ENCODE measurements around the gene GBX1. TPM values are rescaled to one million over a fixed set of nuclear protein-coding genes. Genes with fewer than 3 reads are reported as not detected.

GBX1 gene
- total RNA-seq, 2 experiments from 2014 or later, result not detected

DNA sequence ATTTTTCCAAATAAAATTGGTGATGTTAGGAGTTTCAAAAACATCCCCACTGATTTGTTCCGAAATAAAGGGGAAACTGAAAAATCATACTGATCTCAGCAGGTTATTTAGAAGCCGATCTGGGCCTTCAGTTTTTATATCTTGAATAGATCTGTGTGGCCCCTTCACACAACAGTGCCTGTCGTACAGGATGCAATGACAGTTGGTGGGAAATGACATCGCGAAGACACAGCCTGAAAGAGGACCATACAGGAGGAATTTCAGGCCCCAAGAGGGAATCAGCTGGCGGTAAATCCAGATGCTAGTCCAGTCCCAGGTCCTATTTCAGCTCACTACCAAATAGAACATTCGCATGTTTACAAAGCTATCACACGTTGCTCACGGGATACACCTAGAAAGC, 39.8 kb upstream of the GBX1 start:
- intact Hi-C loops (cut with micrococcal nuclease; ENCODE audit: unreplicated experiment), result no loop called here
- no peaks in the 10 kb centered on the region for H4K20me1 ChIP-seq (ENCODE audit: insufficient read depth, low read length)
- ChIA-PET POLR2A (no interaction called here), CTCF (ENCODE audit: unreplicated experiment) (interaction anchor here (0.5 to 0.6 kb wide), 2 partner anchors 78 to 265 kb away, joined by 4 to 6 read pairs; no protein-coding TSS in a partner anchor)
- H3K79me2 ChIP-seq (ENCODE audit: insufficient read depth, low read depth, low read length), result no peaks in the 10 kb centered on the region
- H3K4me3 ChIP-seq (ENCODE audit: low read depth, low read length, poor library complexity, severe bottlenecking), result no peak overlapping the region
- BruUV-seq (replicated peaks), result no TSS peak
- H3K27ac ChIP-seq (ENCODE audit: low read depth, low read length, poor library complexity, severe bottlenecking), result no peak overlapping the region
- no peaks in the 10 kb centered on the region for H3K9me3 ChIP-seq (ENCODE audit: low read length)
- H2AFZ ChIP-seq (ENCODE audit: low read length), result no peak overlapping the region
- no peak for TF ChIP-seq EZH2phosphoT487 (IDR thresholded peaks at IDR 0.05; ENCODE audit: borderline replicate concordance, low read depth, low read length)
- TF ChIP-seq, protein P1, sequence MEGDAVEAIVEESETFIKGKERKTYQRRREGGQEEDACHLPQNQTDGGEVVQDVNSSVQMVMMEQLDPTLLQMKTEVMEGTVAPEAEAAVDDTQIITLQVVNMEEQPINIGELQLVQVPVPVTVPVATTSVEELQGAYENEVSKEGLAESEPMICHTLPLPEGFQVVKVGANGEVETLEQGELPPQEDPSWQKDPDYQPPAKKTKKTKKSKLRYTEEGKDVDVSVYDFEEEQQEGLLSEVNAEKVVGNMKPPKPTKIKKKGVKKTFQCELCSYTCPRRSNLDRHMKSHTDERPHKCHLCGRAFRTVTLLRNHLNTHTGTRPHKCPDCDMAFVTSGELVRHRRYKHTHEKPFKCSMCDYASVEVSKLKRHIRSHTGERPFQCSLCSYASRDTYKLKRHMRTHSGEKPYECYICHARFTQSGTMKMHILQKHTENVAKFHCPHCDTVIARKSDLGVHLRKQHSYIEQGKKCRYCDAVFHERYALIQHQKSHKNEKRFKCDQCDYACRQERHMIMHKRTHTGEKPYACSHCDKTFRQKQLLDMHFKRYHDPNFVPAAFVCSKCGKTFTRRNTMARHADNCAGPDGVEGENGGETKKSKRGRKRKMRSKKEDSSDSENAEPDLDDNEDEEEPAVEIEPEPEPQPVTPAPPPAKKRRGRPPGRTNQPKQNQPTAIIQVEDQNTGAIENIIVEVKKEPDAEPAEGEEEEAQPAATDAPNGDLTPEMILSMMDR (conservative IDR thresholded peaks at IDR 0.05; ENCODE audit: low read length), result no peak
- H3K9me2 ChIP-seq (ENCODE audit: insufficient read depth, low read length), result no peaks in the 10 kb centered on the region
- no peak overlapping the region for H3K4me2 ChIP-seq (ENCODE audit: low read length)
- H3K4me1 ChIP-seq (ENCODE audit: insufficient read depth, low read length, poor library complexity, severe bottlenecking), result no peaks in the 10 kb centered on the region
- DNase-seq (ENCODE audit: low spot score), result no peak
- peaks cover 6% of the 10 kb centered on the region; the same call in 1 of the 2 replicates for H3K36me3 ChIP-seq (ENCODE audit: insufficient read depth, low read length)

DNA sequence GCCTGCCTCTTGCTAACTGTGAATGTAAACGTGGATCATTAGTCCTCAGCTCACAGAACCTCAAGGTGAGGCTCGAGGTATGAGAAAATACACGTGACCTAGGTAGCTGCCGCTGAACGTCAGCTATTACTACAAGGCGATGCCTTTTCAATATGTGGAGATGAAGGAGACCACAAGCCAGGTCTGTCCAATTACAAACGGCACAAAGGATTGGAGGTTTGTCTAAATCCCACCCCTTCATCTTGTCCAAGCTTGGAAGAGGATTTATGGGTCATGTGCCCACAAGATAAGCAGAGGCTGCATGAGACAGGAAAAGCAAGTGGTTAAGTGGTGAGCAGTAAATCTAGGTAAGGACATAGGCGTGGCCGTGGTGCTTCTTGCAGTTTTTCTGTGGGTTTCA, 39.4 kb upstream of the GBX1 start:
- Histone ChIP-seq H3K36me3 (ENCODE audit: insufficient read depth, low read length) (peaks cover 2% of the 10 kb centered on the region; the same call in 1 of the 2 replicates), H3K4me1 (ENCODE audit: insufficient read depth, low read length, poor library complexity, severe bottlenecking) (no peaks in the 10 kb centered on the region), H4K20me1 (ENCODE audit: insufficient read depth, low read length) (no peaks in the 10 kb centered on the region), H3K4me3 (ENCODE audit: low read depth, low read length, poor library complexity, severe bottlenecking) (no peak overlapping the region), H3K9me3 (ENCODE audit: low read length) (no peaks in the 10 kb centered on the region), H3K4me2 (ENCODE audit: low read length) (no peak overlapping the region), H2AFZ (ENCODE audit: low read length) (no peak overlapping the region), H3K79me2 (ENCODE audit: insufficient read depth, low read depth, low read length) (no peaks in the 10 kb centered on the region), H3K9me2 (ENCODE audit: insufficient read depth, low read length) (no peaks in the 10 kb centered on the region), H3K27ac (ENCODE audit: low read depth, low read length, poor library complexity, severe bottlenecking) (no peak overlapping the region)
- ChIA-PET CTCF (ENCODE audit: unreplicated experiment) (interaction anchor here (0.5 to 0.6 kb wide), 2 partner anchors 78 to 265 kb away, joined by 4 to 6 read pairs; no protein-coding TSS in a partner anchor), POLR2A (no interaction called here)
- DNase-seq (ENCODE audit: low spot score), result no peak
- no TSS peak for BruUV-seq (replicated peaks)
- intact Hi-C loops (cut with micrococcal nuclease; ENCODE audit: unreplicated experiment), result no loop called here
- TF ChIP-seq EZH2phosphoT487 (IDR thresholded peaks at IDR 0.05; ENCODE audit: borderline replicate concordance, low read depth, low read length), result no peak
- TF ChIP-seq, protein P1 (conservative IDR thresholded peaks at IDR 0.05; ENCODE audit: low read length), result no peak

DNA sequence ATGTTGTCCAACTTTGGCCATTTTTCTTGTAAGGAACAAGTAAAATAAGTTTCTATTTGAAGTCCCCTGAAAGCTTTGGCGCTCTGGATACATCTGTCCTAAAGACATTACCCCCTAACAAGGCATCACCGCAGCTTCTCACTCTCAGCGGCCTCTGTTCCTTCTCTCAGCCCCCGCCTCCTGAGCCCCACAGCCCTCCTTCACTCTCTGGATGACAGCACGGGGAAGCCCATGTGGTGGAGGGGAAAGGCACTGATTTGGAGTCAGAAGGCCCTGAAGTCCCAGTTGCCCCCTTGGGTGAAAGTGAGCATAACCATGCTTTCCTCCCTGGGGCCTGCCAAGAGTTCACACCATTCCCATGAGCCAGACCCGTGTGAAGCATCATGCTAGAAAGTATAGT, 38.2 kb upstream of the GBX1 start:
- CTCF ChIA-PET (ENCODE audit: unreplicated experiment), result no interaction called here
- Histone ChIP-seq H3K4me3 (ENCODE audit: low read depth, low read length, poor library complexity, severe bottlenecking) (no peak overlapping the region), H4K20me1 (ENCODE audit: insufficient read depth, low read length) (no peaks in the 10 kb centered on the region), H3K9me3 (ENCODE audit: low read length) (no peaks in the 10 kb centered on the region), H3K27ac (ENCODE audit: low read depth, low read length, poor library complexity, severe bottlenecking) (no peak overlapping the region), H3K9me2 (ENCODE audit: insufficient read depth, low read length) (no peaks in the 10 kb centered on the region), H2AFZ (ENCODE audit: low read length) (no peak overlapping the region), H3K79me2 (ENCODE audit: insufficient read depth, low read depth, low read length) (no peaks in the 10 kb centered on the region), H3K4me1 (ENCODE audit: insufficient read depth, low read length, poor library complexity, severe bottlenecking) (no peaks in the 10 kb centered on the region), H3K4me2 (ENCODE audit: low read length) (no peak overlapping the region), H3K36me3 (ENCODE audit: insufficient read depth, low read length) (no peaks in the 10 kb centered on the region)
- POLR2A ChIA-PET, result no interaction called here
- no peak for DNase-seq (ENCODE audit: low spot score)
- intact Hi-C loops (cut with micrococcal nuclease; ENCODE audit: unreplicated experiment), result no loop called here
- no TSS peak for BruUV-seq (replicated peaks)
- no peak for TF ChIP-seq EZH2phosphoT487 (IDR thresholded peaks at IDR 0.05; ENCODE audit: borderline replicate concordance, low read depth, low read length)
- TF ChIP-seq, protein P1 (conservative IDR thresholded peaks at IDR 0.05; ENCODE audit: low read length), result no peak

Data from OCI-LY7 (cell line).